Breast epithelium (tissue), 4 donors: ENCODE results near the gene WDR62. TPM values are rescaled to one million over a fixed set of nuclear protein-coding genes. Genes with fewer than 3 reads are reported as not detected.

ENCODE experiments used
- DNase-seq, 2 donors: peaks; one replicate each; pipeline ENCODE4 v3.0.0-alpha.2; 2019; ENCODE audit warnings: low spot score in 2 of 2
- H3K27ac ChIP-seq, 2 donors: fragments of 200-600 bp; sonication (generic) in 1 of 2; one replicate each; pipeline ENCODE4 v1.5.1; 2016 to 2019; ENCODE audit warnings: mild to moderate bottlenecking in 1 of 2
- H3K27me3 ChIP-seq, 2 donors: fragments of 200-600 bp; sonication (generic) in 1 of 2; one replicate each; pipeline versions ENCODE4 v1.5.1 to v1.6.0; 2017 to 2019; ENCODE audit warnings: control low read depth in 1 of 2, mild to moderate bottlenecking in 1 of 2
- H3K36me3 ChIP-seq: fragments of 200-600 bp; one replicate; pipeline ENCODE4 v1.5.1; 2019
- H3K4me1 ChIP-seq, 2 donors: fragments of 200-600 bp; sonication (generic); one replicate each; pipeline ENCODE4 v1.5.1; 2016 to 2019; ENCODE audit warnings: control low read depth in 1 of 2
- H3K4me3 ChIP-seq, 3 donors: fragments of 200-600 bp; sonication (generic); 1 replicate in 2 of 3; 2 replicates in 1 of 3; pipeline ENCODE4 v1.5.1; 2016 to 2019; ENCODE audit warnings: mild to moderate bottlenecking in 3 of 3, moderate library complexity in 2 of 3
- H3K9me3 ChIP-seq, 2 donors: fragments of 200-600 bp; sonication (generic) in 1 of 2; one replicate each; pipeline ENCODE4 v1.5.1; 2016 to 2019; ENCODE audit warnings: control low read depth in 1 of 2
- CTCF ChIP-seq, 3 donors: fragments of 450-650 bp; IDR thresholded peaks; one replicate each; pipeline ENCODE4 v1.5.1; 2016 to 2017; ENCODE audit warnings: antibody characterized with exemption in 3 of 3, mild to moderate bottlenecking in 3 of 3, moderate library complexity in 3 of 3
- POLR2A ChIP-seq: fragments of 450-650 bp; IDR thresholded peaks from one replicate; pipeline ENCODE4 v1.6.1; 2016; ENCODE audit warnings: antibody characterized with exemption, mild to moderate bottlenecking, moderate library complexity
- POLR2AphosphoS5 ChIP-seq, 3 donors: sonication (generic); formaldehyde crosslinking; IDR thresholded peaks; one replicate each; pipeline ENCODE4 v1.6.1; 2017; ENCODE audit warnings: antibody characterized with exemption in 3 of 3
- intact Hi-C: fragments of 100-400 bp; cut with DNase I; formaldehyde crosslinking; loops from one replicate; pipeline ENCODE4 v1.15.1; 2023; ENCODE audit warnings: low total_unique reads
- total RNA-seq, 3 donors: library from RNA; depleted of rRNA; stranded (reverse); fragments of >200 nt; gene quantifications; one replicate each; pipeline ENCODE4 v1.1.0, GENCODE V29; 2016

The WDR62 gene
- total RNA-seq, 3 donors from 2014 or later = 0.59 to 0.98 (median 0.80) TPM

- no peaks in the 10 kb centered on the region for H3K9me3 ChIP-seq
- no peak for DNase-seq
- intact Hi-C loops = no loop called here
- no peak overlapping the region for H3K27ac ChIP-seq
- H3K27me3 ChIP-seq = no peaks in the 10 kb centered on the region
- H3K4me3 ChIP-seq = no peak overlapping the region
- no peaks in the 10 kb centered on the region for H3K4me1 ChIP-seq
- H3K36me3 ChIP-seq = no peaks in the 10 kb centered on the region
- no peak for TF ChIP-seq POLR2A
- TF ChIP-seq CTCF (IDR thresholded peaks at IDR 0.05) = no peak
- no peak for TF ChIP-seq POLR2AphosphoS5 (IDR thresholded peaks at IDR 0.05)
Observed at GRCh38 chr19:36082916-36083315, 28.2 kb downstream of the WDR62 start.

- no peaks in the 10 kb centered on the region for H3K9me3 ChIP-seq
- H3K27me3 ChIP-seq = no peaks in the 10 kb centered on the region
- no peak for TF ChIP-seq CTCF (IDR thresholded peaks at IDR 0.05)
- H3K36me3 ChIP-seq = no peaks in the 10 kb centered on the region
- no peak overlapping the region for H3K27ac ChIP-seq
- H3K4me1 ChIP-seq = no peaks in the 10 kb centered on the region
- H3K4me3 ChIP-seq = no peak overlapping the region
- intact Hi-C loops = no loop called here
- DNase-seq = no peak
Observed at GRCh38 chr19:36084231-36085009, 29.7 kb downstream of the WDR62 start.

- TF ChIP-seq POLR2AphosphoS5 (IDR thresholded peaks at IDR 0.05) = no peak
- no peak for TF ChIP-seq POLR2A
- no peak for TF ChIP-seq CTCF (IDR thresholded peaks at IDR 0.05)
- DNase-seq = no peak
- Histone ChIP-seq H3K27me3 (no peaks in the 10 kb centered on the region), H3K4me3 (no peak overlapping the region), H3K27ac (no peak overlapping the region), H3K9me3 (no peaks in the 10 kb centered on the region), H3K36me3 (no peaks in the 10 kb centered on the region), H3K4me1 (no peaks in the 10 kb centered on the region)
- intact Hi-C loops = no loop called here
Observed at GRCh38 chr19:36086326-36086725, 31.6 kb downstream of the WDR62 start.

- Histone ChIP-seq H3K4me3 (no peak overlapping the region), H3K27me3 (no peaks in the 10 kb centered on the region), H3K27ac (no peak overlapping the region), H3K36me3 (no peaks in the 10 kb centered on the region), H3K4me1 (no peaks in the 10 kb centered on the region), H3K9me3 (no peaks in the 10 kb centered on the region)
- no peak for DNase-seq
- TF ChIP-seq POLR2AphosphoS5 (IDR thresholded peaks at IDR 0.05) (no peak), POLR2A (no peak), CTCF (IDR thresholded peaks at IDR 0.05) (no peak)
- intact Hi-C loops = no loop called here
Observed at GRCh38 chr19:36089847-36090246, 35.1 kb downstream of the WDR62 start.

GRCh38 chr19:36090910-36091695 is 36.4 kb downstream of the WDR62 start:
- no peaks in the 10 kb centered on the region for H3K9me3 ChIP-seq
- DNase-seq = no peak
- no peak overlapping the region for H3K4me3 ChIP-seq
- no peaks in the 10 kb centered on the region for H3K27me3 ChIP-seq
- intact Hi-C loops = no loop called here
- no peaks in the 10 kb centered on the region for H3K4me1 ChIP-seq
- H3K27ac ChIP-seq = no peak overlapping the region
- TF ChIP-seq POLR2A = no peak
- H3K36me3 ChIP-seq = no peaks in the 10 kb centered on the region
